Endothelial cell of umbilical vein (primary cell): Measurements from ENCODE around the gene RAB11B. TPM values are rescaled to one million over a fixed set of nuclear protein-coding genes. Genes with fewer than 3 reads are reported as not detected.

Experiments used
- BruUV-seq: library from RNA; stranded (reverse); fragments of 400-500 nt; replicated peaks from 2 replicates; lab custom pipeline; 2021; lab: Mats Ljungman, UMichigan
- CTCF ChIA-PET: fragments of 300-600, 350-600 bp; sonication (Branson Sonifier 250); formaldehyde crosslinking; loops from one replicate; lab custom pipeline; 2021; ENCODE audit warnings: antibody characterized with exemption, inconsistent platforms; lab: Charles Lee
- POLR2A ChIA-PET: fragments of 300-600, 350-600 bp; sonication (Branson Sonifier 250); formaldehyde crosslinking; loops from one replicate; lab custom pipeline; 2021; ENCODE audit warnings: antibody characterized with exemption, inconsistent platforms; lab: Charles Lee
- DNase-seq: peaks from one replicate; pipeline ENCODE4 v3.0.0-alpha.2; 2011; ENCODE audit warnings: low read depth, low spot score
- FAIRE-seq: peaks from 2 replicates; lab custom pipeline; 2011; peaks lifted over from hg19 to GRCh38; lab: Jason Lieb, UNC
- H2AFZ ChIP-seq: 2 replicates; pipeline ENCODE4 v1.6.0; 2012; ENCODE audit warnings: low read depth, low read length, control low read depth, inconsistent platforms
- H3K27ac ChIP-seq: 2 replicates; pipeline ENCODE4 v1.5.1; 2011; ENCODE audit warnings: low read depth, mild to moderate bottlenecking, control low read depth, low read length, moderate library complexity; ENCODE audit not compliant: insufficient read depth
- H3K27me3 ChIP-seq, 2 experiments: 2 replicates each; pipeline versions ENCODE4 v1.6.0 to v1.6.1; 2011; ENCODE audit warnings: low read length in 2 of 2, mixed read lengths in 1 of 2; ENCODE audit not compliant: control insufficient read depth in 2 of 2, insufficient read depth in 2 of 2
- H3K36me3 ChIP-seq, 2 experiments: 2 replicates in 1 of 2; 3 replicates in 1 of 2; pipeline ENCODE4 v1.5.1; 2011; ENCODE audit warnings: low read length in 2 of 2, mild to moderate bottlenecking in 1 of 2, moderate library complexity in 1 of 2; ENCODE audit not compliant: control insufficient read depth in 2 of 2, insufficient read depth in 2 of 2; ENCODE audit errors: extremely low read depth in 1 of 2
- H3K4me1 ChIP-seq: 3 replicates; pipeline ENCODE4 v1.5.1; 2011; ENCODE audit warnings: mild to moderate bottlenecking, low read length; ENCODE audit not compliant: control insufficient read depth, insufficient read depth; ENCODE audit errors: extremely low read depth
- H3K4me2 ChIP-seq: 2 replicates; pipeline ENCODE4 v1.6.1; 2011; ENCODE audit warnings: low read length, control low read depth, mixed read lengths; ENCODE audit not compliant: insufficient read depth
- H3K4me3 ChIP-seq, 3 experiments: fragments of 200-600 bp in 1 of 3; sonication (generic), shearing (Covaris generic) in 1 of 3; replicated peaks in 1 of 3; 2 replicates each; pipeline ENCODE4 v1.5.1; 2011 to 2016; ENCODE audit warnings: control low read depth in 3 of 3, low read length in 3 of 3, mild to moderate bottlenecking in 2 of 3, inconsistent platforms in 1 of 3, low read depth in 1 of 3, moderate library complexity in 1 of 3; ENCODE audit not compliant: insufficient read depth in 1 of 3
- H3K79me2 ChIP-seq: 2 replicates; pipeline ENCODE4 v1.6.0; 2012; ENCODE audit warnings: low read length, inconsistent platforms; ENCODE audit not compliant: control insufficient read depth, insufficient read depth
- H3K9ac ChIP-seq: replicated peaks from 2 replicates; pipeline ENCODE3; 2011; ENCODE audit warnings: low read length, control low read depth; ENCODE audit not compliant: insufficient read depth; ENCODE audit errors: extremely low read depth
- H3K9me1 ChIP-seq: replicated peaks from 3 replicates; pipeline ENCODE4 v1.6.0; 2011; ENCODE audit warnings: mild to moderate bottlenecking, low read length; ENCODE audit not compliant: control insufficient read depth, insufficient read depth; ENCODE audit errors: extremely low read depth
- H3K9me3 ChIP-seq: replicated peaks from 2 replicates; pipeline ENCODE4 v1.5.1; 2012; ENCODE audit warnings: low read length, inconsistent platforms; ENCODE audit not compliant: control insufficient read depth, insufficient read depth
- H4K20me1 ChIP-seq: replicated peaks from 2 replicates; pipeline ENCODE3; 2011; ENCODE audit warnings: mild to moderate bottlenecking, low read length; ENCODE audit not compliant: control insufficient read depth, insufficient read depth; ENCODE audit errors: extremely low read depth
- EZH2 ChIP-seq: IDR thresholded peaks from 2 replicates; pipeline ENCODE4 v1.6.1; 2012; ENCODE audit warnings: borderline replicate concordance, low read depth, mild to moderate bottlenecking, moderate library complexity, low read length, inconsistent platforms; ENCODE audit not compliant: severe bottlenecking
- FOS ChIP-seq: IDR thresholded peaks from 2 replicates; pipeline ENCODE4 v1.6.1; 2011; ENCODE audit warnings: mild to moderate bottlenecking, low read length, moderate library complexity, borderline replicate concordance; ENCODE audit not compliant: insufficient read depth
- GATA2 ChIP-seq: IDR thresholded peaks from 2 replicates; pipeline ENCODE4 v1.7.0; 2011; ENCODE audit warnings: low read depth, mild to moderate bottlenecking, moderate library complexity, mixed read lengths, low read length; ENCODE audit not compliant: insufficient read length, insufficient read depth
- JUN ChIP-seq: IDR thresholded peaks from 2 replicates; pipeline ENCODE4 v1.6.1; 2011; ENCODE audit warnings: borderline replicate concordance, low read depth; ENCODE audit not compliant: insufficient read length, insufficient read depth
- MYC ChIP-seq: IDR thresholded peaks from one replicate; pipeline ENCODE4 v1.6.1; 2011; ENCODE audit warnings: mild to moderate bottlenecking, low read depth, low read length
- POLR2A ChIP-seq: IDR thresholded peaks from 2 replicates; pipeline ENCODE4 v1.6.1; 2012; ENCODE audit warnings: low read depth, mild to moderate bottlenecking, control low read depth, low read length
- POLR2AphosphoS5 ChIP-seq: IDR thresholded peaks from 2 replicates; pipeline ENCODE4 v1.6.1; 2012; ENCODE audit warnings: low read depth, mild to moderate bottlenecking, control low read depth, low read length, moderate library complexity; ENCODE audit not compliant: insufficient read depth
- dilution Hi-C: fragments of 300-500 bp; cut with MboI; formaldehyde crosslinking; loops from one replicate; pipeline ENCODE4 v1.15.0; 2019; ENCODE audit warnings: low sequenced_read_pairs; ENCODE audit not compliant: extremely low pct_ligation_motif_present
- intact Hi-C: fragments of 100-400 bp; cut with micrococcal nuclease; formaldehyde crosslinking; loops from one replicate; pipeline ENCODE4 v1.10.0; 2022
- polyA plus RNA-seq, 4 experiments: library from polyadenylated mRNA; depleted of rRNA in 3 of 4; stranded (reverse) in 3 of 4; unstranded in 1 of 4; fragments of >200 nt; gene quantifications; 2 replicates each; pipeline versions ENCODE4 v1.2.1 to v1.2.3, GENCODE V29; 2011 to 2012; ENCODE audit warnings: missing spikeins in 1 of 4
- total RNA-seq: library from RNA; stranded (reverse); gene quantifications from 2 replicates; pipeline ENCODE4 v1.2.3, GENCODE V29; 2021
- TF ChIP-seq, protein P1 (sequence below): IDR thresholded peaks from 2 replicates; pipeline ENCODE4 v1.6.1; 2011; ENCODE audit not compliant: insufficient read depth, insufficient read length
- TF ChIP-seq, protein P2 (sequence below), 2 donors: IDR thresholded peaks; 1 replicate in 1 of 2; 2 replicates in 1 of 2; pipeline ENCODE4 v1.5.1; 2011; ENCODE audit warnings: low read length in 2 of 2, mild to moderate bottlenecking in 2 of 2, moderate library complexity in 2 of 2, control low read depth in 1 of 2, inconsistent platforms in 1 of 2, low read depth in 1 of 2; ENCODE audit not compliant: insufficient read depth in 1 of 2; ENCODE audit errors: extremely low read depth in 1 of 2

RAB11B gene
- total and polyA plus RNA-seq, 2 donors (not counting 3 experiments of a cell fraction or from before 2014, with no cell fraction given), result 74.1 to 99.8 TPM

DNA sequence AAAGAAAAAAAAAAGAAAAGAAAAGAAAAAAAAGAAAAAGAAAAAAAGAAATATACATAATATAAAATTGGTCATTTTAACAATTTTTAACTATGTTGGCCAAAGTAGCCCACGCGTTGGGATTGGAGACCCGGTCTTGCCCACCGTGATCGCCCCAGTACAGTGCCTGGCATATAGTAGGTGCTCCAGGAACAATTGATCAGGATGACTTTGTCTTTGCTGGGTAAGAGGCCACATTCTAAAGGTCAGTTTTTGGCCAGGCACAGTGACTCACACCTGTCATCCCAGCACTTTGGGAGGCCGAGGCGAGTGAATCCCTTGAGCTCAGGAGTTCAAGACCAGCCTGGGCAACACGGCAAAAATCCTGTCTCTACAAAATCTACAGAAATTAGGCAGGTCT is 30.0 kb upstream of the RAB11B start:
- Histone ChIP-seq H3K4me3 (no peak overlapping the region), H3K9me1 (no peaks in the 10 kb centered on the region), H2AFZ (no peak overlapping the region), H3K4me1 (peaks cover 42% of the 10 kb centered on the region), H3K27ac (no peak overlapping the region), H3K4me2 (no peak overlapping the region), H3K9ac (no peak overlapping the region), H3K27me3 (no peaks in the 10 kb centered on the region), H3K79me2 (no peaks in the 10 kb centered on the region), H3K36me3 (no peaks in the 10 kb centered on the region), H4K20me1 (no peaks in the 10 kb centered on the region), H3K9me3 (no peaks in the 10 kb centered on the region)
- BruUV-seq, result no TSS peak
- CTCF ChIA-PET, result interaction anchor here (0.6 kb wide), 1 partner anchor 9 kb away, joined by 3 read pairs; no protein-coding TSS in a partner anchor
- no peak for TF ChIP-seq POLR2AphosphoS5
- TF ChIP-seq EZH2, result no peak
- TF ChIP-seq GATA2, result no peak
- TF ChIP-seq MYC, result no peak
- no peak for TF ChIP-seq JUN
- no peak for TF ChIP-seq POLR2A
- TF ChIP-seq, protein P1, sequence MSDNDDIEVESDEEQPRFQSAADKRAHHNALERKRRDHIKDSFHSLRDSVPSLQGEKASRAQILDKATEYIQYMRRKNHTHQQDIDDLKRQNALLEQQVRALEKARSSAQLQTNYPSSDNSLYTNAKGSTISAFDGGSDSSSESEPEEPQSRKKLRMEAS, result no peak
- TF ChIP-seq FOS, result no peak
- TF ChIP-seq, protein P2, sequence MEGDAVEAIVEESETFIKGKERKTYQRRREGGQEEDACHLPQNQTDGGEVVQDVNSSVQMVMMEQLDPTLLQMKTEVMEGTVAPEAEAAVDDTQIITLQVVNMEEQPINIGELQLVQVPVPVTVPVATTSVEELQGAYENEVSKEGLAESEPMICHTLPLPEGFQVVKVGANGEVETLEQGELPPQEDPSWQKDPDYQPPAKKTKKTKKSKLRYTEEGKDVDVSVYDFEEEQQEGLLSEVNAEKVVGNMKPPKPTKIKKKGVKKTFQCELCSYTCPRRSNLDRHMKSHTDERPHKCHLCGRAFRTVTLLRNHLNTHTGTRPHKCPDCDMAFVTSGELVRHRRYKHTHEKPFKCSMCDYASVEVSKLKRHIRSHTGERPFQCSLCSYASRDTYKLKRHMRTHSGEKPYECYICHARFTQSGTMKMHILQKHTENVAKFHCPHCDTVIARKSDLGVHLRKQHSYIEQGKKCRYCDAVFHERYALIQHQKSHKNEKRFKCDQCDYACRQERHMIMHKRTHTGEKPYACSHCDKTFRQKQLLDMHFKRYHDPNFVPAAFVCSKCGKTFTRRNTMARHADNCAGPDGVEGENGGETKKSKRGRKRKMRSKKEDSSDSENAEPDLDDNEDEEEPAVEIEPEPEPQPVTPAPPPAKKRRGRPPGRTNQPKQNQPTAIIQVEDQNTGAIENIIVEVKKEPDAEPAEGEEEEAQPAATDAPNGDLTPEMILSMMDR (IDR thresholded peaks at IDR 0.05; ENCODE audit: extremely low read depth in 1 of 2, insufficient read depth in 1 of 2, low read depth in 1 of 2, low read length in 2 of 2), result no peak
- POLR2A ChIA-PET, result interaction anchor here (0.7 kb wide), 1 partner anchor 31 kb away, joined by 4 read pairs; no protein-coding TSS in a partner anchor
- dilution Hi-C loops, result no loop called here
- FAIRE-seq, result no peak
- intact Hi-C loops, result no loop called here
- DNase-seq, result no peak
